HT1080 (cell line): ENCODE results near the gene METTL25. TPM values are rescaled to one million over a fixed set of nuclear protein-coding genes. Genes with fewer than 3 reads are reported as not detected.

Experiments used
- DNase-seq: peaks from one replicate; pipeline ENCODE4 v3.0.0-alpha.2; 2015; ENCODE audit warnings: low read depth
- total RNA-seq: library from RNA; depleted of rRNA; stranded (reverse); fragments of >200 nt; shearing (Covaris generic); gene quantifications from 2 replicates; pipeline ENCODE4 v1.2.3, GENCODE V29; 2014

METTL25 gene
- total RNA-seq, 1 experiment from 2014 or later: 4.8 TPM

DNA sequence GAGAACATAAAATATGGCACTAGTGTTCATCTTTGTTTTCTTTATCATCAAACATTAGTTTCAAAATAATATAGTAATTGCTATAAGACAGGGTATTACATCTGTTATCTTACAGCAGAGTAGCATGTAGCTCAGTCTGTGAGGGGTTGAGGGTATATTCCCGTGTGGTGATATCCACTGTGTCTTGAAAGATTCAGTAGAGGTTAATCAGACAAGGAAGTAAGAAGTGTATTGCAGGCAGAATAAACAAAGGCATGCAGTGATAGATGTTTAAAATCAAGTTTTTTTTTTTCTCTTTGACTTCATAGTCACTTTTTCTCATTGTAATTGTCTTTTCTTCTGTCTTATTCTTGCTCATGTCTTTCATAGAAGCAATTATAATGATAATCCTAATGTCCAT, 48.3 kb downstream of the METTL25 start:
- DNase-seq: no peak

DNA sequence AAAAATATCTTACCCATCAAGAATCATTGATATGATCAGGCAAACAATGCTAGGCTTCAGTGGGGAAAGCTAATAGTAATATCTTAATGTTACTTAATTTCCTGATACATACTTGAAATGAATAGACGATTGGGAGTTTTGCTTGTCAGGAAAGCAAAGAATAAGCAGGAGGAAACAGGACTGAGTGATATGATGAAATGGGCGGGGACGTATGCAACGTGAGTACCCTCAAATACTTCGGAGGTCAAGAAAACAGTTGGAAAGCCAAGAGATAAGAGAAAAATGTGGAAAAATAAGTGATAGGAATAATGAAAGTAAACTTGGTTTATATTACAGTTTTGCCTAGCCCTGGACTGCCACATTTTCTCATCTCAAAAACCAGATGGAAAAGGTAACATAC, 49.2 kb downstream of the METTL25 start:
- no peak for DNase-seq

GRCh38 chr12:82408844-82409243, 50.5 kb downstream of the METTL25 start:
- no peak for DNase-seq

DNA sequence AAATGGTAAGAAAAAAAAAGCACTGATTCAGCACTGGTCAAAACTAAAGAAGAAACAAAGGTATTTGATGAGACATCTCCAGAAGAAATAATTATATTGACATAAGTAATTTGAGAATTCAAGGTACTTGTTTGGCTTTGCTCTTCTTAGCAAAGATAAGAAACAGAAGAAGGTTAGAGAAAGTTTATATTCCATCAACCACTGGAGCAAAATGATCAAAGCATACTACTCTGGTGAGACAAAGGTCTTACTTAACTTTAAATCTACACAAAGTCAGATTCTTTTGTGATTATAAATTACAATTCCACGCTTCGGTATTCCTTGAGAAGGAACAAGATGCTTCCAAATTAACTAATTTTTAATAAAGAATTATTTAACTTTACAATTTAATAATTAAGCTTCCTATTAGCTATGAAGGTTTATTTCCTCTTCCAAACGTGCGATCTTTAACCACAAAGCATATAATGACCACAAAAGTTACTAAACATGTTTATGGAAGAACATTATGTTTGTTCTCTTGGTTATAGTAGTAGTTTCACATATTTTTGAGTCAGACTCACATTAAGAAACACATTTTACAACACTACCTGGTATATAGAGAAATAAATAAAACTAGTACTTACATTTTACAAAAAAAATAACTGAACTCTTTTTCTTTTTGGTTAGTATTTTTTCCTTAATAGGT, 53.4 kb downstream of the METTL25 start:
- no peak for DNase-seq

- DNase-seq: no peak
Observed at GRCh38 chr12:82412246-82412645, 53.9 kb downstream of the METTL25 start.

DNA sequence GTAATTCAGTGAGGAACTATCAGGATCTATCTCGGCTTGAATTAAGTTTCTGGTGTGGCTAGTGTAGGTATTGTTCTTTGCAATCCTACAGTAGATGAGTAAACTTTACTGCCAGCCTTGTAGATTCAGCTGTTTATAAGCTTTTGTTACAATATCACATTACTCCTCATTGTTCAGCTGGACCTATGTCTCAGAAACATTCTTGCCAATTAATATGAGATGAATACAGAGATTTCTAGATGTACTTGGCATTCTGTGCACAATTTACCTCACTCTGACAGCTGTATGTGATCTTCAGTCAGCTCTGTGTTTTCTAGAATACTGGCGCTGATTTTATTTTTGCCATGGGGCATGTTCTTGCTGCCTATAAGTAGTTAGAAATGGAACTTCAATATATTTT, 55.7 kb downstream of the METTL25 start:
- no peak for DNase-seq

DNA sequence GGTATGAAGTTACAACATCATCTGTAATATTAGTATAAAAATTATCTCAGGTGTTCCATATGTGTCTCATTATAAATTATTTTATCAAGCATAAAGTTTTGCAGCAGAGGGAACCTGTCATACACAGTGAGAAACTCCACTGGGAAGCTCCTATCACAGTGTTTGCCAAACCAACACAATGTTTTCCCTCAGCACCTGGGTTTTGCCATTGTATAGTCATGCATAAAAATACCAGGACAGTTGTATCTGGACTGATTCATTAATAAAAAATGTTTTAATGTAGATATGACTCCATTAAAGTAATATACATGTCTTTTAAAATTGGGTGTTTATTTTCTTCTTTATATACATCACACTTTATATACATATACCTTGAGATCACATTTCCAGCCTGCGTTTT, 56.6 kb downstream of the METTL25 start:
- DNase-seq: no peak

GRCh38 chr12:82415402-82415801, 57.1 kb downstream of the METTL25 start:
- no peak for DNase-seq

GRCh38 chr12:82425241-82425640, 66.9 kb downstream of the METTL25 start:
- DNase-seq: peak; percentile 72

DNA sequence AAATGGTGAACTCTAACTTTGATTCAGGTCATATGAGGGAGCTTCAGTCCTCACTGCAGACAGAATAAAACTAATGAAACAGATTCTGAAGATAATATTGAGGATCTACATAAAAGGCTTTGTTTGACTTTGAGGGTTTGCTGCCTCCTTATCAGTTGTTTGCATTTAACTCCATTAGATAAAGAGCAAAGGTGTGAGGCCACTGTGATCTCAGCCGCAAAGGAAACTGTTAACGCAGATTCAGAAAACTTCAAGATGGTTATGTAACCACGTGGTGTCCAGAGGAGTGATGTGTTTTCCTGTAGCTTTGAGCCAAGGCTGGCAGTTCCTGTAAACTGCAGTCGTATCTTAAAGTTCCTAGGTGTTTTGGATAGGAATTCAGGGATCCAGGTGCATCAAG, 67.8 kb downstream of the METTL25 start:
- no peak for DNase-seq

DNA sequence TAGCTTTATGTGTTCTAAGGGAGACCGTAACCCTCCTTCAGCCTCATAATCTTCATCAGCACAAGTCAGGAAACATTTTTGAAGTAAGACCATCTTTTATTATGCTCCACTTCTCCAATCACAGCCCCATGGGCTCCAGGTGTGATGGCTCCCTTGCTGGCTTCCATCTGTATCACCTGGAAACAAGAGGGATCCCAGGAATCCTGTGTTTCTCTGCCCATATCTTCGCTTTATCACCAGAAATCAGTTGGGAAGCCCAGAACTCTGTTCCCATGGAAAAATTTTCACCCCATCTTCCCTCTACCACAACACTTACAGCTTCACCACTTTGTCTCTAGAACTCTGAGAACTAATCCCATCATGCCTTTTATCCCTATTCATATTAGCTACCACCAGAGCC, 68.3 kb downstream of the METTL25 start:
- DNase-seq: no peak

DNA sequence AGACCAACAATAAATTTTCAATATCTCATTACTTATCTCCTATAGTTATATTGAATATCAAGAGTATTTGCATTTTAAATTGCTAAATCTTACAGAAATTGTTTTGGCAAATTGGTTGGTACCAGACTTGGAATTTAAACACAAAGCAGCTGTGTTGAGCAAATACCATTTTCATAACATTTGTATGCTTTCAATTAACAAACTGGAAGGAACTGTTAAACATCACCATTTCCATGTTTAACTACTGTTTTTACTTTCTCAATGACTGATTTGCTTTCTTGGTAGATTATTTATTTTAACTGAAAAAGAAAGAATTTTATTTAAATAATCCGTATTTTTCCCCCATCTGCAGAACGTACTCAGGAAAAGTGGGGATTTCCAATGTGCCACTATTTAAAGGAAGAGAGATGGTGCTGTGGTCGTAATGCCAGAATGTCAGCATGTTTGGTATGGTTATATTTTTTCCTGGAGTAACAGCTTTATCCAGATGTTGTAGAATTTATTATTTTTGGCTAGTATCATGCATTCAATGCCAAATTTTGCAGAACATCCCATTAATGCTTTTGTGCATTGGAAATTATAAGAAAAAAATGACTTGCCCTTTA, 72.3 kb downstream of the METTL25 start:
- no peak for DNase-seq

- DNase-seq: no peak
Observed at GRCh38 chr12:82434392-82434911, 76.1 kb downstream of the METTL25 start.

- no peak for DNase-seq
Observed at GRCh38 chr12:82436354-82436753, 78.0 kb downstream of the METTL25 start.

- DNase-seq: no peak
Observed at GRCh38 chr12:82437744-82438143, 79.4 kb downstream of the METTL25 start.

- no peak for DNase-seq
Observed at GRCh38 chr12:82438356-82438755, 80.0 kb downstream of the METTL25 start.

GRCh38 chr12:82440885-82441284, 82.6 kb downstream of the METTL25 start:
- no peak for DNase-seq

- DNase-seq: no peak
Observed at GRCh38 chr12:82448911-82449578, 90.7 kb downstream of the METTL25 start.

GRCh38 chr12:82456633-82457032, 98.3 kb downstream of the METTL25 start:
- DNase-seq: no peak

DNA sequence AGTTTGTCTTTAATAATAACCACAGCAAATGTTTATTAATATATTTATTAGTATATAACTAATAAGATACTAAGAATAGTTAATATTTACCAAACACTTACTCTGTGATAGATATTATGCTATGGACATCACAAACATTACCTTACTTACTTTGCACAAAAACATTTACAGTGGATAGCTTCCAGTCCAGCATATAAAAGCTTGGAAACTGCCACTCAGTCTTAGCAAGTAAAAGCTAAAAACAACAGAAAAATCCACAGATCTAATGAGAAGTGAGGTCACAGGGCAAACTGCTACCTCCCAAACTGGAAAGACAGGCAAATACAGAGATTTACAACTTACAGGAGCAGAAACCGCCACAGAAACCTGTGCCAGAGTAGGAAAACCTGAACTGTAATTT, 99.8 kb downstream of the METTL25 start:
- no peak for DNase-seq

DNA sequence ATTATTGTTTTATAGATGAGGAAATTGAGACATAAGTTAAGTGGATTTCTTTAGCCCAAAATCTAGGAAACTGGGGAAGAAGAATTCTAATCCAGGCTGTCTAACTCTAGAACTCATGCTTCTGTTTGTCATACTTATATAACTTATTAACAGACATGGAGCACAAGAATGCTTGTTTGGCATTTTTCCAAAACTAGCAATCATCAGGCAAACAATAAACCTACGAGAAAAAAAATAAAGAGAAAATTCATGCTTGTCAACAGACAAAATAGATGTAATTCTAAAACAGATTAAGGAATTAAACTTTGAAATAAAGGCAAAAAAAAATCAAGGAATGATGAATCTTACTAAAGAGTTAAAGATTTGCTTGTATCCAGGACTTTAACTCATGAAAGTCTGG, 103.1 kb downstream of the METTL25 start:
- no peak for DNase-seq

DNA sequence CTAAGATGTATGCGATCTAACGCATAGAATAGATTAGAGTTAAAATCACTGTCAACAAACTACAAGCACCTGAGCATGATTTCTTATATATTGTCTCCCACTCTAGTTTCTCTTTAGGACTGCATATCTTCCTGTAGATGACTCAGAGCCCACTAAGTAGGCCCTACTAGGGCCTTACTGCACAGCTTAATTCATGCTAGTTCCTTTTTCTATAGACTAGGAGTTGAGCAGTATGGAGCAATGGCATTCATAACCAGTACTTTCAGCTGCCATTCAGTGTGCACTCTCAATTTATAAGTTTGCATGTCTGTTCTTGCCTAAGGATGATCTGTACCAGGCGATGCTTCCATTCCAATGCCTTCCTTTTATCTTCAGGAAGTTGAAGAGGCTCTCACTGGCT, 103.5 kb downstream of the METTL25 start:
- peak; percentile 33 for DNase-seq

DNA sequence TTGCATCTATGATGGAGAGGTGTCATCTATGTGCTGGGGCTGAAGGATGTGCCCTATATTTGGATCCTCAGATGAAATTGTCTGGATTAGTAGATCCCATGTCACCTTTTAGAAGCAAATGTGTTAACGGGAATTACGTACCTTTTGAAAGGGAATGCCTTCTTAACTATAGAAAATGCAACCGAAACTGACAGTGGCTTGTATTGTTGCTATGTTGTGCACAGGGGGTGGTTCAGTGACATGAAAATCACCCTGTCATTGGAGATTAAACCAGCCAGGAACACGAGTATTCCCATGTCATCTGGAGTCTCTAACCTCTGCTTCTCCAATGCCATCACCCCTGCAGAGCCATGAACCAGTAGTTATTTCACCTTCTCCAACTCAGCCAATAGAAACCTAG, 110.2 kb downstream of the METTL25 start:
- no peak for DNase-seq
